HAP-1 (cell line): Measurements from ENCODE around the gene RNF41.
A peak's percentile ranks its signal among the peaks of the same experiment; 100 is the strongest.

ENCODE experiments used
- DNase-seq, 2 experiments: peaks; one replicate each; pipeline ENCODE4 v3.0.0-alpha.2; 2016 to 2020; ENCODE audit warnings: low spot score in 2 of 2
- H3K27me3 ChIP-seq: fragments of 250-450 bp; sonication (Bioruptor Pico); 2 replicates; pipeline ENCODE4 v1.5.1; 2020; ENCODE audit warnings: low read depth, mild to moderate bottlenecking, moderate library complexity
- H3K36me3 ChIP-seq: fragments of 250-450 bp; sonication (Bioruptor Pico); replicated peaks from 2 replicates; pipeline ENCODE4 v1.5.1; 2020; ENCODE audit warnings: mild to moderate bottlenecking
- H3K4me1 ChIP-seq: fragments of 250-450 bp; sonication (Bioruptor Pico); 2 replicates; pipeline ENCODE4 v1.5.1; 2020; ENCODE audit warnings: mild to moderate bottlenecking
- H3K4me3 ChIP-seq: fragments of 250-450 bp; sonication (Bioruptor Pico); 2 replicates; pipeline ENCODE4 v1.5.1; 2020; ENCODE audit warnings: mild to moderate bottlenecking, moderate library complexity
- H3K9me3 ChIP-seq: fragments of 250-450 bp; sonication (Bioruptor Pico); 2 replicates; pipeline ENCODE4 v1.5.1; 2020; ENCODE audit warnings: mild to moderate bottlenecking, moderate library complexity
- in situ Hi-C: fragments of 300-500 bp; cut with MboI; formaldehyde crosslinking; loops from 3 replicates; pipeline ENCODE4 v1.14.3; 2020; ENCODE audit warnings: low sequenced_read_pairs, inconsistent platforms, mixed read lengths

Gene RNF41

GRCh38 chr12:56154246-56154771 is 67.4 kb downstream of the RNF41 start:
- no peaks in the 10 kb centered on the region for H3K9me3 ChIP-seq
- no peak overlapping the region for H3K4me3 ChIP-seq
- H3K27me3 ChIP-seq: no peaks in the 10 kb centered on the region
- H3K4me1 ChIP-seq: peaks cover 11% of the 10 kb centered on the region
- H3K36me3 ChIP-seq: peaks cover 5% of the 10 kb centered on the region
- in situ Hi-C loops: no loop called here
- no peak for DNase-seq

- Histone ChIP-seq H3K4me3 (no peak overlapping the region), H3K9me3 (no peaks in the 10 kb centered on the region), H3K4me1 (peaks cover 11% of the 10 kb centered on the region), H3K27me3 (no peaks in the 10 kb centered on the region), H3K36me3 (peaks cover 3% of the 10 kb centered on the region)
- in situ Hi-C loops: no loop called here
- no peak for DNase-seq
Observed at GRCh38 chr12:56153678-56154065, 68.0 kb downstream of the RNF41 start.

- Histone ChIP-seq H3K27me3 (no peaks in the 10 kb centered on the region), H3K9me3 (no peaks in the 10 kb centered on the region), H3K36me3 (peaks cover 3% of the 10 kb centered on the region), H3K4me3 (peak overlapping the region; percentile 50), H3K4me1 (peaks cover 11% of the 10 kb centered on the region)
- in situ Hi-C loops: no loop called here
- DNase-seq: no peak
Observed at GRCh38 chr12:56152756-56153677, 68.7 kb downstream of the RNF41 start.
